WTC11 (cell line): ENCODE data around the gene EIF2AK3. TPM values are rescaled to one million over a fixed set of nuclear protein-coding genes. Genes with fewer than 3 reads are reported as not detected.
A peak's percentile ranks its signal among the peaks of the same experiment; 100 is the strongest.

ENCODE experiments used
- ATAC-seq: fragments of 200-7000 bp; cut with Tn5 transposase; 2 replicates; pipeline ENCODE4 v1.10.0; 2021; ENCODE audit warnings: mild to moderate bottlenecking, moderate library complexity
- CTCF ChIA-PET: fragments of 300-600 bp; sonication (Branson Sonifier 250); formaldehyde crosslinking; loops from one replicate; lab custom pipeline; 2021; ENCODE audit warnings: antibody characterized with exemption; lab: Charles Lee
- POLR2A ChIA-PET: fragments of 350-600 bp; sonication (Branson Sonifier 250); formaldehyde crosslinking; loops from one replicate; lab custom pipeline; 2021; ENCODE audit warnings: antibody characterized with exemption; lab: Charles Lee
- DNase-seq: peaks from one replicate; pipeline ENCODE4 v3.0.0; 2021; ENCODE audit warnings: low spot score
- H3K27ac Mint-ChIP-seq: 2 replicates; pipeline ENCODE4 v1.8.0; 2021; ENCODE audit warnings: mixed read lengths
- H3K27me3 Mint-ChIP-seq: 2 replicates; pipeline ENCODE4 v1.8.0; 2021; ENCODE audit warnings: low read depth, mild to moderate bottlenecking, moderate library complexity, mixed read lengths
- H3K36me3 Mint-ChIP-seq: 2 replicates; pipeline ENCODE4 v1.8.0; 2021; ENCODE audit warnings: mixed read lengths
- H3K4me1 Mint-ChIP-seq: 2 replicates; pipeline ENCODE4 v1.8.0; 2022; ENCODE audit warnings: mixed read lengths
- H3K4me3 Mint-ChIP-seq: 2 replicates; pipeline ENCODE4 v1.8.0; 2021; ENCODE audit warnings: mild to moderate bottlenecking, moderate library complexity, mixed read lengths
- H3K9me3 Mint-ChIP-seq: 2 replicates; pipeline ENCODE4 v1.8.0; 2021; ENCODE audit warnings: mixed read lengths
- AFF4 ChIP-seq: sonication (generic); formaldehyde crosslinking; IDR thresholded peaks from 2 replicates; pipeline ENCODE4 v1.8.1; 2023; ENCODE audit warnings: mild to moderate bottlenecking, missing genetic modification reagents, borderline replicate concordance
- AR ChIP-seq: fragments of 250-450 bp; sonication (Bioruptor Pico); IDR thresholded peaks from 2 replicates; pipeline ENCODE4 v1.9.0; 2021; ENCODE audit warnings: mild to moderate bottlenecking
- ATF1 ChIP-seq: sonication (generic); formaldehyde crosslinking; IDR thresholded peaks from 2 replicates; pipeline ENCODE4 v1.8.1; 2023; ENCODE audit warnings: mild to moderate bottlenecking, moderate library complexity, missing genetic modification reagents
- CBFB ChIP-seq: sonication (generic); formaldehyde crosslinking; IDR thresholded peaks from 2 replicates; pipeline ENCODE4 v1.8.1; 2022; ENCODE audit warnings: mild to moderate bottlenecking, low read depth, missing genetic modification reagents
- EMX1 ChIP-seq: fragments of 250-450 bp; sonication (Bioruptor Pico); IDR thresholded peaks from 2 replicates; pipeline ENCODE4 v1.8.0; 2021; ENCODE audit warnings: mild to moderate bottlenecking
- NFYB ChIP-seq: sonication (generic); formaldehyde crosslinking; conservative IDR thresholded peaks from 2 replicates; pipeline ENCODE4 v1.8.0; 2022; ENCODE audit warnings: low read depth, missing genetic modification reagents
- OVOL2 ChIP-seq: fragments of 250-450 bp; sonication (Bioruptor Pico); IDR thresholded peaks from 2 replicates; pipeline ENCODE4 v1.9.0; 2021; ENCODE audit warnings: mild to moderate bottlenecking, borderline replicate concordance
- SP1 ChIP-seq: sonication (generic); formaldehyde crosslinking; conservative IDR thresholded peaks from 2 replicates; pipeline ENCODE4 v1.8.1; 2022; ENCODE audit warnings: missing genetic modification reagents
- TEAD4 ChIP-seq: sonication (generic); formaldehyde crosslinking; IDR thresholded peaks from 2 replicates; pipeline ENCODE4 v1.8.0; 2022; ENCODE audit warnings: mild to moderate bottlenecking, missing genetic modification reagents
- ZNF121 ChIP-seq: sonication (generic); formaldehyde crosslinking; IDR thresholded peaks from 2 replicates; pipeline ENCODE4 v1.8.0; 2023; ENCODE audit warnings: missing genetic modification reagents
- ZNF281 ChIP-seq: sonication (generic); formaldehyde crosslinking; IDR thresholded peaks from 2 replicates; pipeline ENCODE4 v1.8.0; 2023; ENCODE audit warnings: mild to moderate bottlenecking, missing genetic modification reagents
- total RNA-seq: library from RNA; stranded (reverse); gene quantifications from 3 replicates; pipeline ENCODE4 v1.2.3, GENCODE V29; 2021
- TF ChIP-seq, protein P1 (sequence below): sonication (generic); formaldehyde crosslinking; IDR thresholded peaks from 2 replicates; pipeline ENCODE4 v1.8.1; 2022; ENCODE audit warnings: mild to moderate bottlenecking, moderate library complexity, missing genetic modification reagents
- TF ChIP-seq, protein P2 (sequence below): fragments of 250-450 bp; sonication (Bioruptor Pico); IDR thresholded peaks from 2 replicates; pipeline ENCODE4 v1.9.0; 2021; ENCODE audit warnings: mild to moderate bottlenecking, borderline replicate concordance
- TF ChIP-seq, protein P3 (sequence below): sonication (generic); formaldehyde crosslinking; IDR thresholded peaks from 2 replicates; pipeline ENCODE4 v1.8.0; 2022; ENCODE audit warnings: mild to moderate bottlenecking, missing genetic modification reagents
- TF ChIP-seq, protein P4 (sequence below): sonication (generic); formaldehyde crosslinking; IDR thresholded peaks from 2 replicates; pipeline ENCODE4 v1.8.0; 2023; ENCODE audit warnings: missing genetic modification reagents, mild to moderate bottlenecking, borderline replicate concordance

The EIF2AK3 gene
- total RNA-seq, 1 experiment from 2014 or later = 20.8 TPM

- no peak for TF ChIP-seq ZNF281
- TF ChIP-seq, protein P1, sequence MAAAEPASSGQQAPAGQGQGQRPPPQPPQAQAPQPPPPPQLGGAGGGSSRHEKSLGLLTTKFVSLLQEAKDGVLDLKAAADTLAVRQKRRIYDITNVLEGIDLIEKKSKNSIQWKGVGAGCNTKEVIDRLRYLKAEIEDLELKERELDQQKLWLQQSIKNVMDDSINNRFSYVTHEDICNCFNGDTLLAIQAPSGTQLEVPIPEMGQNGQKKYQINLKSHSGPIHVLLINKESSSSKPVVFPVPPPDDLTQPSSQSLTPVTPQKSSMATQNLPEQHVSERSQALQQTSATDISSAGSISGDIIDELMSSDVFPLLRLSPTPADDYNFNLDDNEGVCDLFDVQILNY (CRISPR knock-in tag) = no peak
Measured at GRCh38 chr2:88556026-88556425, 71.2 kb downstream of the EIF2AK3 start (continued).

DNA sequence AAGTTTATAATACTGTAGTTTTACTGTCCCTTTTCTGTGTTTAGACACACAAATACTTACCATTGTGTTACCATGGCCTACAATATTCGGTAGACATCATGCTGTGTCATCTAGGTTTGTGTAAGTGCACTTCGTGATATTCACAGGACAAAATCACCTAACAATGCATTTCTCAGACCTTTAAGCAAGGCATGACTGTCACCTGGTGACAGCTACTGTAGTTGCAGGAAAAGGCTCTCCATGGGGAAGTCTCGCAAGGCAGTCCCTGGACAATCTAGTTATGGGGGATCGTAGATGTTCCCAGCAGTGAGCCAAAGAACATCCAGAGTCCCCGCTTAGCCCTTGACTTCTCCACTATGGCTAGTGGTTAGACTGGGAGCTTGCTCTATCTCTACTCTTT is 73.1 kb downstream of the EIF2AK3 start:
- CTCF ChIA-PET = interaction anchor here (0.8 to 1.3 kb wide), 4 partner anchors 73 to 364 kb away, joined by 3 to 10 read pairs (median 5); no protein-coding TSS in a partner anchor
- Mint-ChIP-seq H3K27ac (no peak overlapping the region), H3K36me3 (no peaks in the 10 kb centered on the region), H3K4me1 (peaks cover 28% of the 10 kb centered on the region), H3K9me3 (no peaks in the 10 kb centered on the region), H3K4me3 (no peak overlapping the region), H3K27me3 (peaks cover 3% of the 10 kb centered on the region; the same call in 1 of the 2 replicates)
- TF ChIP-seq AR (CRISPR knock-in tag) (no peak), EMX1 (no peak), ATF1 (CRISPR knock-in tag) (no peak), SP1 (CRISPR knock-in tag) (no peak), OVOL2 (CRISPR knock-in tag) (no peak), TEAD4 (CRISPR knock-in tag) (no peak), NFYB (CRISPR knock-in tag) (no peak), ZNF121 (no peak), CBFB (CRISPR knock-in tag) (no peak), AFF4 (CRISPR knock-in tag) (no peak)
- TF ChIP-seq, protein P2, sequence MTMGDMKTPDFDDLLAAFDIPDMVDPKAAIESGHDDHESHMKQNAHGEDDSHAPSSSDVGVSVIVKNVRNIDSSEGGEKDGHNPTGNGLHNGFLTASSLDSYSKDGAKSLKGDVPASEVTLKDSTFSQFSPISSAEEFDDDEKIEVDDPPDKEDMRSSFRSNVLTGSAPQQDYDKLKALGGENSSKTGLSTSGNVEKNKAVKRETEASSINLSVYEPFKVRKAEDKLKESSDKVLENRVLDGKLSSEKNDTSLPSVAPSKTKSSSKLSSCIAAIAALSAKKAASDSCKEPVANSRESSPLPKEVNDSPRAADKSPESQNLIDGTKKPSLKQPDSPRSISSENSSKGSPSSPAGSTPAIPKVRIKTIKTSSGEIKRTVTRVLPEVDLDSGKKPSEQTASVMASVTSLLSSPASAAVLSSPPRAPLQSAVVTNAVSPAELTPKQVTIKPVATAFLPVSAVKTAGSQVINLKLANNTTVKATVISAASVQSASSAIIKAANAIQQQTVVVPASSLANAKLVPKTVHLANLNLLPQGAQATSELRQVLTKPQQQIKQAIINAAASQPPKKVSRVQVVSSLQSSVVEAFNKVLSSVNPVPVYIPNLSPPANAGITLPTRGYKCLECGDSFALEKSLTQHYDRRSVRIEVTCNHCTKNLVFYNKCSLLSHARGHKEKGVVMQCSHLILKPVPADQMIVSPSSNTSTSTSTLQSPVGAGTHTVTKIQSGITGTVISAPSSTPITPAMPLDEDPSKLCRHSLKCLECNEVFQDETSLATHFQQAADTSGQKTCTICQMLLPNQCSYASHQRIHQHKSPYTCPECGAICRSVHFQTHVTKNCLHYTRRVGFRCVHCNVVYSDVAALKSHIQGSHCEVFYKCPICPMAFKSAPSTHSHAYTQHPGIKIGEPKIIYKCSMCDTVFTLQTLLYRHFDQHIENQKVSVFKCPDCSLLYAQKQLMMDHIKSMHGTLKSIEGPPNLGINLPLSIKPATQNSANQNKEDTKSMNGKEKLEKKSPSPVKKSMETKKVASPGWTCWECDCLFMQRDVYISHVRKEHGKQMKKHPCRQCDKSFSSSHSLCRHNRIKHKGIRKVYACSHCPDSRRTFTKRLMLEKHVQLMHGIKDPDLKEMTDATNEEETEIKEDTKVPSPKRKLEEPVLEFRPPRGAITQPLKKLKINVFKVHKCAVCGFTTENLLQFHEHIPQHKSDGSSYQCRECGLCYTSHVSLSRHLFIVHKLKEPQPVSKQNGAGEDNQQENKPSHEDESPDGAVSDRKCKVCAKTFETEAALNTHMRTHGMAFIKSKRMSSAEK (CRISPR knock-in tag) = no peak
- TF ChIP-seq, protein P3, sequence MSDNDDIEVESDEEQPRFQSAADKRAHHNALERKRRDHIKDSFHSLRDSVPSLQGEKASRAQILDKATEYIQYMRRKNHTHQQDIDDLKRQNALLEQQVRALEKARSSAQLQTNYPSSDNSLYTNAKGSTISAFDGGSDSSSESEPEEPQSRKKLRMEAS (CRISPR knock-in tag) = no peak
- TF ChIP-seq, protein P4, sequence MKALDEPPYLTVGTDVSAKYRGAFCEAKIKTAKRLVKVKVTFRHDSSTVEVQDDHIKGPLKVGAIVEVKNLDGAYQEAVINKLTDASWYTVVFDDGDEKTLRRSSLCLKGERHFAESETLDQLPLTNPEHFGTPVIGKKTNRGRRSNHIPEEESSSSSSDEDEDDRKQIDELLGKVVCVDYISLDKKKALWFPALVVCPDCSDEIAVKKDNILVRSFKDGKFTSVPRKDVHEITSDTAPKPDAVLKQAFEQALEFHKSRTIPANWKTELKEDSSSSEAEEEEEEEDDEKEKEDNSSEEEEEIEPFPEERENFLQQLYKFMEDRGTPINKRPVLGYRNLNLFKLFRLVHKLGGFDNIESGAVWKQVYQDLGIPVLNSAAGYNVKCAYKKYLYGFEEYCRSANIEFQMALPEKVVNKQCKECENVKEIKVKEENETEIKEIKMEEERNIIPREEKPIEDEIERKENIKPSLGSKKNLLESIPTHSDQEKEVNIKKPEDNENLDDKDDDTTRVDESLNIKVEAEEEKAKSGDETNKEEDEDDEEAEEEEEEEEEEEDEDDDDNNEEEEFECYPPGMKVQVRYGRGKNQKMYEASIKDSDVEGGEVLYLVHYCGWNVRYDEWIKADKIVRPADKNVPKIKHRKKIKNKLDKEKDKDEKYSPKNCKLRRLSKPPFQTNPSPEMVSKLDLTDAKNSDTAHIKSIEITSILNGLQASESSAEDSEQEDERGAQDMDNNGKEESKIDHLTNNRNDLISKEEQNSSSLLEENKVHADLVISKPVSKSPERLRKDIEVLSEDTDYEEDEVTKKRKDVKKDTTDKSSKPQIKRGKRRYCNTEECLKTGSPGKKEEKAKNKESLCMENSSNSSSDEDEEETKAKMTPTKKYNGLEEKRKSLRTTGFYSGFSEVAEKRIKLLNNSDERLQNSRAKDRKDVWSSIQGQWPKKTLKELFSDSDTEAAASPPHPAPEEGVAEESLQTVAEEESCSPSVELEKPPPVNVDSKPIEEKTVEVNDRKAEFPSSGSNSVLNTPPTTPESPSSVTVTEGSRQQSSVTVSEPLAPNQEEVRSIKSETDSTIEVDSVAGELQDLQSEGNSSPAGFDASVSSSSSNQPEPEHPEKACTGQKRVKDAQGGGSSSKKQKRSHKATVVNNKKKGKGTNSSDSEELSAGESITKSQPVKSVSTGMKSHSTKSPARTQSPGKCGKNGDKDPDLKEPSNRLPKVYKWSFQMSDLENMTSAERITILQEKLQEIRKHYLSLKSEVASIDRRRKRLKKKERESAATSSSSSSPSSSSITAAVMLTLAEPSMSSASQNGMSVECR (CRISPR knock-in tag) = no peak
- DNase-seq (peak; percentile 24), ATAC-seq (peak; percentile 47)
- POLR2A ChIA-PET = no interaction called here
